MCF 10A (cell line): ENCODE measurements around the gene NOC4L. TPM values are rescaled to one million over a fixed set of nuclear protein-coding genes. Genes with fewer than 3 reads are reported as not detected.

ENCODE experiments used
- BruUV-seq: library from RNA; stranded (reverse); fragments of 400-500 nt; replicated peaks from 2 replicates; lab custom pipeline; 2021; lab: Mats Ljungman, UMichigan
- CTCF ChIA-PET: fragments of 300-600 bp; sonication (Branson Sonifier 250); formaldehyde crosslinking; extraction: SDS; loops from one replicate; lab custom pipeline; 2021; ENCODE audit warnings: antibody characterized with exemption, inconsistent platforms; lab: Yijun Ruan, JAX
- POLR2A ChIA-PET: fragments of 300-600, 350-650 bp; sonication (Branson Sonifier 250); formaldehyde crosslinking; extraction: SDS; loops from one replicate; lab custom pipeline; 2020; ENCODE audit warnings: antibody characterized with exemption, inconsistent platforms; lab: Yijun Ruan, JAX
- DNase-seq: peaks from one replicate; pipeline ENCODE4 v3.0.0-alpha.2; 2018; ENCODE audit not compliant: unreplicated experiment
- H3K27ac Mint-ChIP-seq: one replicate; pipeline ENCODE4 v1.8.0; 2022; ENCODE audit warnings: mild to moderate bottlenecking, low read depth, mixed read lengths; ENCODE audit not compliant: unreplicated experiment
- H3K27me3 Mint-ChIP-seq: one replicate; pipeline ENCODE4 v1.8.0; 2022; ENCODE audit warnings: mixed read lengths; ENCODE audit not compliant: insufficient read depth, unreplicated experiment
- H3K36me3 Mint-ChIP-seq: one replicate; pipeline ENCODE4 v1.8.0; 2022; ENCODE audit warnings: mild to moderate bottlenecking, moderate library complexity, mixed read lengths; ENCODE audit not compliant: insufficient read depth, unreplicated experiment
- H3K4me1 Mint-ChIP-seq: one replicate; pipeline ENCODE4 v1.8.0; 2022; ENCODE audit warnings: mixed read lengths; ENCODE audit not compliant: insufficient read depth, unreplicated experiment
- H3K4me3 Mint-ChIP-seq: one replicate; pipeline ENCODE4 v1.8.0; 2022; ENCODE audit warnings: mild to moderate bottlenecking, moderate library complexity, mixed read lengths; ENCODE audit not compliant: unreplicated experiment
- H3K9me3 Mint-ChIP-seq: one replicate; pipeline ENCODE4 v1.8.0; 2022; ENCODE audit warnings: mixed read lengths; ENCODE audit not compliant: unreplicated experiment
- CTCF ChIP-seq: fragments of 200-600 bp; IDR thresholded peaks from one replicate; pipeline ENCODE4 v1.8.0; 2022; ENCODE audit warnings: antibody characterized with exemption, mild to moderate bottlenecking; ENCODE audit not compliant: unreplicated experiment
- intact Hi-C: fragments of 100-400 bp; cut with micrococcal nuclease; formaldehyde crosslinking; loops from 2 replicates; pipeline ENCODE4 v1.14.1; 2022
- total RNA-seq: library from RNA; stranded (reverse); gene quantifications from 2 replicates; pipeline ENCODE4 v1.2.3, GENCODE V29; 2022

Gene NOC4L
- total RNA-seq, 1 experiment from 2014 or later: 32.0 TPM

GRCh38 chr12:132174015-132174838 is 30.0 kb downstream of the NOC4L start:
- no peak for DNase-seq
- BruUV-seq: no TSS peak
- H3K4me1 Mint-ChIP-seq: no peaks in the 10 kb centered on the region
- intact Hi-C loops: no loop called here
- no peak overlapping the region for H3K27ac Mint-ChIP-seq
- CTCF ChIA-PET: interaction anchor here (0.6 to 0.9 kb wide), 3 partner anchors 12 to 243 kb away, joined by 3 to 7 read pairs (median 3); no protein-coding TSS in a partner anchor
- no peak for TF ChIP-seq CTCF
- peaks cover 6% of the 10 kb centered on the region for H3K36me3 Mint-ChIP-seq
- no peak overlapping the region for H3K4me3 Mint-ChIP-seq
- POLR2A ChIA-PET: no interaction called here
- peaks cover 46% of the 10 kb centered on the region for H3K27me3 Mint-ChIP-seq
- H3K9me3 Mint-ChIP-seq: no peaks in the 10 kb centered on the region

GRCh38 chr12:132174839-132175490 is 30.7 kb downstream of the NOC4L start:
- CTCF ChIA-PET: interaction anchor here (0.6 to 0.9 kb wide), 3 partner anchors 13 to 242 kb away, joined by 3 to 7 read pairs (median 3); no protein-coding TSS in a partner anchor
- H3K36me3 Mint-ChIP-seq: peaks cover 6% of the 10 kb centered on the region
- no peaks in the 10 kb centered on the region for H3K9me3 Mint-ChIP-seq
- peaks cover 54% of the 10 kb centered on the region for H3K27me3 Mint-ChIP-seq
- H3K27ac Mint-ChIP-seq: no peak overlapping the region
- H3K4me1 Mint-ChIP-seq: no peaks in the 10 kb centered on the region
- intact Hi-C loops: no loop called here
- no peak for DNase-seq
- no TSS peak for BruUV-seq
- POLR2A ChIA-PET: no interaction called here
- TF ChIP-seq CTCF: no peak
- no peak overlapping the region for H3K4me3 Mint-ChIP-seq

GRCh38 chr12:132175496-132176384 is 31.5 kb downstream of the NOC4L start:
- POLR2A ChIA-PET: interaction anchor here (0.5 to 0.9 kb wide), 2 partner anchors 9 to 10 kb away, joined by 3 to 4 read pairs; no protein-coding TSS in a partner anchor
- intact Hi-C loops: no loop called here
- DNase-seq: no peak
- Mint-ChIP-seq H3K27me3 (peaks cover 61% of the 10 kb centered on the region), H3K27ac (no peak overlapping the region), H3K9me3 (no peaks in the 10 kb centered on the region), H3K4me3 (no peak overlapping the region), H3K36me3 (peaks cover under 1% of the 10 kb centered on the region), H3K4me1 (no peaks in the 10 kb centered on the region)
- TF ChIP-seq CTCF: no peak
- no TSS peak for BruUV-seq
- CTCF ChIA-PET: interaction anchor here (0.9 kb wide), 1 partner anchor 241 kb away, joined by 7 read pairs; no protein-coding TSS in a partner anchor
